ENCODE results near the gene ITGB3BP. TPM values are rescaled to one million over a fixed set of nuclear protein-coding genes. Genes with fewer than 3 reads are reported as not detected.
A peak's percentile ranks its signal among the peaks of the same experiment; 100 is the strongest.

Gene ITGB3BP
- total and polyA plus RNA-seq, 2 of the 13 experiments (the other 11 are each of a cell fraction or from before 2014, with no cell fraction given): 19.0 to 46.5 TPM

DNA sequence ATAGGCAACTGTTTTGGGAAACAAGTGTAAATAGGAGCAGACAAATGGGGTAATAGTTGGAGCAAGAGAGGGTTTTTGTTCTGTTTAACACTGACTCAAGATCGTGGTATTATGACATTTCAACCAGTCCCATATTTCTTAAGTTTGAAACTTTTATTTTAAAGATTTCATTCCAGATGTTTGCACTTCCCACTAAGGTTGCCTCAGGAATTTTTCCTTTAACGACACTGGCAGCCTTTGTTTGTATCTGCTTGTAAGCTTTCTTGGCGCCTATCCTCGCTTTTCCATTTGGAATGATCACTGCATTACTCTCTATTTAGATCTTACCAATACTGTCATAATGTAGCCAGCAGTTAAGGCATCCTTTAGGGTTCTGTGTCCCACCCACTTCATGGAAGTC lies 87.9 kb downstream of the ITGB3BP start:
- no peak for DNase-seq (ENCODE audit: low spot score)
- in situ Hi-C loops (cut with HindIII; ENCODE audit: extremely low pct_ligation_motif_present, low pct_unique_long_range_greater_than_20kb) (no loop called here), intact Hi-C loops (cut with micrococcal nuclease; ENCODE audit: unreplicated experiment) (no loop called here)
- Histone ChIP-seq H2AFZ (ENCODE audit: low read length) (no peak overlapping the region), H3K4me2 (ENCODE audit: low read depth, low read length) (no peak overlapping the region), H4K20me1 (ENCODE audit: insufficient read depth, low read length) (no peaks in the 10 kb centered on the region), H3K79me2 (ENCODE audit: insufficient read depth, low read length) (no peaks in the 10 kb centered on the region), H3K9me3 (ENCODE audit: low read length) (no peaks in the 10 kb centered on the region), H3K9ac (ENCODE audit: insufficient read depth, low read depth, low read length) (no peak overlapping the region), H3K27ac (ENCODE audit: extremely low read length, insufficient read depth, low read length) (no peak overlapping the region), H3K4me3 (replicated peaks in 1 of 3; ENCODE audit: insufficient read depth in 1 of 3, low read depth in 2 of 3, low read length in 3 of 3) (no peak overlapping the region), H3K4me1 (ENCODE audit: insufficient read depth, low read length) (no peaks in the 10 kb centered on the region), H3K36me3 (replicated peaks in 1 of 2; ENCODE audit: control insufficient read depth in 1 of 2, insufficient read depth in 2 of 2, low read length in 2 of 2) (no peaks in the 10 kb centered on the region), H3K27me3 (ENCODE audit: control insufficient read depth in 1 of 2, insufficient read depth in 2 of 2, low read length in 2 of 2) (no peaks in the 10 kb centered on the region)
- POLR2A ChIA-PET: no interaction called here
- CTCF ChIA-PET (ENCODE audit: low intra/inter-chr PET ratio, low total read pairs): no interaction called here
- TF ChIP-seq, protein P1, sequence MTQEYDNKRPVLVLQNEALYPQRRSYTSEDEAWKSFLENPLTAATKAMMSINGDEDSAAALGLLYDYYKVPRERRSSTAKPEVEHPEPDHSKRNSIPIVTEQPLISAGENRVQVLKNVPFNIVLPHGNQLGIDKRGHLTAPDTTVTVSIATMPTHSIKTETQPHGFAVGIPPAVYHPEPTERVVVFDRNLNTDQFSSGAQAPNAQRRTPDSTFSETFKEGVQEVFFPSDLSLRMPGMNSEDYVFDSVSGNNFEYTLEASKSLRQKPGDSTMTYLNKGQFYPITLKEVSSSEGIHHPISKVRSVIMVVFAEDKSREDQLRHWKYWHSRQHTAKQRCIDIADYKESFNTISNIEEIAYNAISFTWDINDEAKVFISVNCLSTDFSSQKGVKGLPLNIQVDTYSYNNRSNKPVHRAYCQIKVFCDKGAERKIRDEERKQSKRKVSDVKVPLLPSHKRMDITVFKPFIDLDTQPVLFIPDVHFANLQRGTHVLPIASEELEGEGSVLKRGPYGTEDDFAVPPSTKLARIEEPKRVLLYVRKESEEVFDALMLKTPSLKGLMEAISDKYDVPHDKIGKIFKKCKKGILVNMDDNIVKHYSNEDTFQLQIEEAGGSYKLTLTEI (CRISPR knock-in tag; conservative IDR thresholded peaks at IDR 0.05): no peak
- no peak for TF ChIP-seq PITX1 (CRISPR knock-in tag; IDR thresholded peaks at IDR 0.05)
- no peak for TF ChIP-seq ZNF253 (CRISPR knock-in tag; IDR thresholded peaks at IDR 0.05; ENCODE audit: borderline replicate concordance)
- no peak for TF ChIP-seq NCOR1 (IDR thresholded peaks at IDR 0.05; ENCODE audit: borderline replicate concordance, low read length)
- no peak for TF ChIP-seq ZFP36L1 (CRISPR knock-in tag; IDR thresholded peaks at IDR 0.05)
- no peak for ATAC-seq
- BruUV-seq (replicated peaks): no TSS peak
- FAIRE-seq: no peak
- 91% methylated on average over 4 of the region's 4 CpGs for WGBS (ENCODE audit: low lambda C conversion rate)

DNA sequence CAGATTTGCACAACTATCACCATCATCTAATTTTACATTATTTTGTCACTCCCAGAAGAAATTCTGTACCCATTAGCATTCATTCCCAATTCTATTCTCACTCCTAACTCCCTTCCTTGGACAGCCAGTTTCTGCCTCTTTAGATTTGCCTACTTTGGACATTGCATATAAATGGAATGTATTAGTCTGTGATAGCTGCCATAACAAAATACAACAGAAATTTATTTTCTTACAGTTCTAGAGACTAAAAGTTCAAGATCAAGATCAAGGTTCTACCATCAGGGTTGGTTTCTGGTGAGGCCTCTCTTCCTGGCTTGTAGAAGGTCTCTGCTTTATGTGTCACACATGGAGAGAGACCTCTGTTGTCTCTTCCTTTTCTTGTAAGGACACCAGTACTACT lies 93.7 kb downstream of the ITGB3BP start:
- ChIA-PET POLR2A (no interaction called here), CTCF (ENCODE audit: low intra/inter-chr PET ratio, low total read pairs) (no interaction called here)
- H3K79me2 ChIP-seq (ENCODE audit: insufficient read depth, low read length): no peaks in the 10 kb centered on the region
- H3K4me1 ChIP-seq (ENCODE audit: insufficient read depth, low read length): no peaks in the 10 kb centered on the region
- TF ChIP-seq ZNF12 (CRISPR knock-in tag; IDR thresholded peaks at IDR 0.05): peak; percentile 94
- no peak for TF ChIP-seq CREB1 (IDR thresholded peaks at IDR 0.05)
- TF ChIP-seq CREB1 (CRISPR knock-in tag; IDR thresholded peaks at IDR 0.05): no peak
- no peak for TF ChIP-seq ISL2 (CRISPR knock-in tag; IDR thresholded peaks at IDR 0.05)
- FAIRE-seq: no peak
- no TSS peak for BruUV-seq (replicated peaks)
- H3K4me2 ChIP-seq (ENCODE audit: low read depth, low read length): no peak overlapping the region
- H3K9me3 ChIP-seq (ENCODE audit: low read length): no peaks in the 10 kb centered on the region
- no peak for DNase-seq (ENCODE audit: low spot score)
- no peak overlapping the region for H3K9ac ChIP-seq (ENCODE audit: insufficient read depth, low read depth, low read length)
- H4K20me1 ChIP-seq (ENCODE audit: insufficient read depth, low read length): no peaks in the 10 kb centered on the region
- in situ Hi-C loops (cut with HindIII; ENCODE audit: extremely low pct_ligation_motif_present, low pct_unique_long_range_greater_than_20kb) (no loop called here), intact Hi-C loops (cut with micrococcal nuclease; ENCODE audit: unreplicated experiment) (no loop called here)
- no peaks in the 10 kb centered on the region for H3K36me3 ChIP-seq (replicated peaks in 1 of 2; ENCODE audit: control insufficient read depth in 1 of 2, insufficient read depth in 2 of 2, low read length in 2 of 2)
- no peaks in the 10 kb centered on the region for H3K27me3 ChIP-seq (ENCODE audit: control insufficient read depth in 1 of 2, insufficient read depth in 2 of 2, low read length in 2 of 2)
- ATAC-seq: no peak
- no peak overlapping the region for H3K4me3 ChIP-seq (replicated peaks in 1 of 3; ENCODE audit: insufficient read depth in 1 of 3, low read depth in 2 of 3, low read length in 3 of 3)
- H2AFZ ChIP-seq (ENCODE audit: low read length): no peak overlapping the region
- no peak overlapping the region for H3K27ac ChIP-seq (ENCODE audit: extremely low read length, insufficient read depth, low read length)
